GM12892 (cell line): ENCODE measurements around the gene PALLD.

Source experiments
- POLR2A ChIP-seq: IDR thresholded peaks from 2 replicates; pipeline ENCODE4 v1.6.1; 2011; ENCODE audit warnings: low read depth, low read length, control low read depth
- POLR2AphosphoS5 ChIP-seq: IDR thresholded peaks from 2 replicates; pipeline ENCODE4 v1.6.1; 2011; ENCODE audit warnings: low read depth, low read length, control low read depth
- TAF1 ChIP-seq: IDR thresholded peaks from 2 replicates; pipeline ENCODE4 v1.6.1; 2011; ENCODE audit warnings: low read depth, mild to moderate bottlenecking, control low read depth, low read length, borderline replicate concordance

GRCh38 chr4:168777277-168777965 is 280.6 kb downstream of the PALLD start:
- TF ChIP-seq POLR2AphosphoS5 (no peak), POLR2A (no peak), TAF1 (no peak)
